ENCODE results near the gene MYO1H.
"Not testable (repeated sequence)": the region's sequence is repeated elsewhere in the genome, so short reads cannot be mapped to it uniquely, and the experiment has no call there.

MYO1H gene, protein sequence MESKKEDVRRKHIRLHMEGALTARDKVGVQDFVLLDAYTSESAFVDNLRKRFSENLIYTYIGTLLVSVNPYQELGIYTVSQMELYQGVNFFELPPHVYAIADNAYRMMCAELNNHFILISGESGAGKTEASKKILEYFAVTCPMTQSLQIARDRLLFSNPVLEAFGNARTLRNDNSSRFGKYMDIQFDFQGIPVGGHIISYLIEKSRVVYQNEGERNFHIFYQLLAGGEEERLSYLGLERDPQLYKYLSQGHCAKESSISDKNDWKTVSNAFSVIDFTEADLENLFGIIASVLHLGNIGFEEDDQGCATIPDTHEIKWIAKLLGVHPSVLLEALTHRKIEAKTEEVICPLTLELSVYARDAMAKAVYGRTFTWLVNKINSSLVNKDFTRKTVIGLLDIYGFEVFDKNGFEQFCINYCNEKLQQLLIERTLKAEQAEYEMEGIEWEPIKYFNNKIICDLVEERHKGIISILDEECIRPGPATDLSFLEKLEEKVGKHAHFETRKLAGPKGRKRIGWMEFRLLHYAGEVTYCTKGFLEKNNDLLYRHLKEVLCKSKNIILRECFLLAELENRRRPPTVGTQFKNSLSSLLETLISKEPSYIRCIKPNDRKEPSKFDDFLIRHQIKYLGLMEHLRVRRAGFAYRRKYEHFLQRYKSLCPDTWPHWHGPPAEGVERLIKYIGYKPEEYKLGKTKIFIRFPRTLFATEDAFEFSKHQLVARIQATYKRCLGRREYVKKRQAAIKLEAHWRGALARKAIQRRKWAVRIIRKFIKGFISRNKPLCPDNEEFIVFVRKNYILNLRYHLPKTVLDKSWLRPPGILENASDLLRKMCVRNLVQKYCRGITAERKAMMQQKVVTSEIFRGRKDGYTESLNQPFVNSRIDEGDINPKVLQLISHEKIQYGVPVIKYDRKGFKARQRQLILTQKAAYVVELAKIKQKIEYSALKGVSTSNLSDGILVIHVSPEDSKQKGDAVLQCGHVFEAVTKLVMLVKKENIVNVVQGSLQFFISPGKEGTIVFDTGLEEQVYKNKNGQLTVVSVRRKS

DNA sequence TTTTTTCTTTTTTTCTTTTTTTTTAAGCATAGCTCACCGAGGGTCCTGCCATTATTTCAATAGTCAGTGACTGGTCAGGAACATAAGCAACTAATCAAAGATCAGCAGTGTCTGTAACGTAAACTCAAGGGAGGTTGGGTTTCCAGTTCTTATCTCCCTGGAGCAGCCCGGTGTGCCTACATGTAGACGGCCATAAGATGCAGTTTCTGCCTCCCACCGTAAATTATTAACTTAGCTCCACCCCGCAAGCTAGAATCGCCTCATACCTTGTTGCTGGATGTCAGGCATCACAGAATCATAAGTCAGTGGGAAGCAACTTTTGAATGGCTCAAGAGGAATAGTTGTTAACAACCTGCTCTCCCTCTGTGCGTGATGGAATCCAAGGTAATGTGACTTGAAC, at the start of gene MYO1H:
MYO1H (plus strand) TSS at position 312 of the 400 bp plus-strand sequence; CDS start at position 373, 61 bp downstream.
- DNase-seq, result no peak

DNA sequence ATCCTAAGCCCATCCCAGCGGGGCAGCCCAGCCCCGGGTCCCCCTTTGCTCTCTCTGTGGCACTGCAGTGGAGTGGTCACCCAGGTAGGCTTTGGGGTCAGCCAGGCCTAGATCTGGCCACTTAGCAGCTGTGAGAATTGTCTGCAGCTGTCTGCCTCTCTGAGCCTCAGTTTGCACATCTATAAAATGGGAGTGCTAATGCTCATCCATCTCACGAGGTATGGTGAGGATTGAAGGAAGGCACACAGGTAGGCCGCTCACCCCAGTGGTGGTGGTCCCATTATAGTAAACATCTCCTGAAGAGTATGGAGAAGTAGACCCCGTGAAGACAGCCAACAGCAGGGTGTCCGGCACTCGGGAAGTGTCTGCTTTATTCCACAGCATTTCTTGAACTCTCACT, 47.9 kb upstream of the MYO1H start:
- no peak for DNase-seq

DNA sequence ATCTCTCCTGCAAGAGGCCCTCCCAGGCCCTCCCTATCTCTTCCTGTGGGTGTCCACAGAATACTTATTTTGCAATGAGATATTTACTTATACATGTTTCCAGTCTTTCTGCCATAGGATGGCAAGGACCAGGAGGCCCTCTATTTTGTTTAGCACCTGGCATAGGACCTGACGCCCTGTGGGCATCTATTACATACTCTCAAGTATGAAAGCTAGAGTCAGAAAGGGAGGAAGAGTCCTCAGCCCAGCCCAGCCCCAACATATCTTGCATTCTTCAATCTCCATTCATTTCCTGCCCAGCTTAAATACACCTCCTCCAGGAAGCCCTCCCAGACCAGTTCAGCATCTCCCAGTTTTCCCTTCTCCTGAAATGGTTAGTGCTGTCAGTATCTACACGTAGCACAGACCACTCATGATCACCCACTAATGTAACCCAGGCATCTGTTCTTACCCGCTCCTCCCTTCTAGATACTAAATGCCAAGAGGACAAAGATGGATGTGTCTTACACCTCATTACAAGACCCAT, 46.0 kb upstream of the MYO1H start:
- DNase-seq, result no peak

DNA sequence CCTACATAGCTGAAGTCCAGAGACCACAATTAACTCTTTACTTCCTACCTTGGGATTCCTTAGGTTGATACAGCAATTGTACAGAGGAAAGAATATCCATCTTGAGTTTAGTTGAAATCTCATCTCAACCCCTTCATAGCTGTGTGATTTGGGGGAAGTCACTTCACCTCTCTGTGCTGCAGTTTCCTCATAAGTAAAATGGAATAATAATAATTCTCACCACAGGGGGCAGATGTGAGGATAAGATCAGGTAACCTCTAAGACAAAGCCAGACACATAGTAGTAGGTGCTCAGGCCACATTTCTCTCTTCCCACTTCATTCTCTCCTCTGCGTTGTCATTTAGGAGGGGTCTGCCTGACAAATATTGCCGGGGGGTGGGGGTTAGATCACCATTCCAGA, 45.3 kb upstream of the MYO1H start:
- DNase-seq, result no peak

- no peak for DNase-seq
Observed at GRCh38 chr12:109302770-109303169, 44.9 kb upstream of the MYO1H start.

- DNase-seq, result no peak
Observed at GRCh38 chr12:109304485-109304884, 43.2 kb upstream of the MYO1H start.

DNA sequence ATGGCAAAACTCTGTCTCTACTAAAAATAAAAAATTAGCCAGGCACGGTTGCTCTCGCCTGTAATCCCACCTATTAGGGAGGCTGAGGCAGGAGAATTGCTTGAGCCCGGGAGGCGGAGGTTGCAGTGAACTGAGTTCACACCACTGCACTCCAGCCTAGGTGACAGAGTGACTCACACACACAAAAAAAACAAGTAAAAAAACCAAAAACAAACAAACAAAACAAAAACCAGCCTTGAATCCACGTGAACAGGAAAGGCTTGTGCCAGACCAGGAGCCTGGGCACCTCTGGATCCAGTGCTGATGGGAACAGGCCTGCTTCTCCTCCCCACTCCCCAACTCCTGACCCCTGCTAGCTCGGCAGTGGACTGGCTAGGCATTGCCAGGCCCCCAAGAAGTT, 42.2 kb upstream of the MYO1H start:
- DNase-seq, result no peak

DNA sequence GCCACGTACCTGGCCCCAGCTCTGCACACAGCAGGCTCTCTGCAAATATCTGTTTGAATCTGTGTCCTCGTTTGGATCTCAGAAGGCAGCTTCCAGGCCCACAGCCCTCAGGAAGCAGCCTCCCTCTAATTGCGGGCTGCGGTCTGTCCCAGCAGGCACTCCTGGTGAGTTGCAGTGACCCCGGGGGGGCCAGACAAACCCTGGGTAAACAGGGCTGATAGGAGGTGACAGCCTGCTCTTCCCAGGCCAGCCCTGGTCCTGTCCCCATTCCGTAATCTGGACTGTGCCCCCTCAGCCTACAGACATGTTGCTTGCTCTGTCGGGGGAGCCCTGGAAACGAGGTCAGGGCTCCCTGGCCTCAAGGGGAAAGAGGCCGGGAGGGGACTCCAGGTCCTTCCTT, 40.6 kb upstream of the MYO1H start:
- DNase-seq, result no peak

- DNase-seq, result no peak
Observed at GRCh38 chr12:109308534-109309380, 38.9 kb upstream of the MYO1H start, which contains the start of gene FOXN4. Gene FOXN4, minus strand, starts transcription at chr12:109309284. Its CDS starts 963 bp downstream, at chr12:109308321.

DNA sequence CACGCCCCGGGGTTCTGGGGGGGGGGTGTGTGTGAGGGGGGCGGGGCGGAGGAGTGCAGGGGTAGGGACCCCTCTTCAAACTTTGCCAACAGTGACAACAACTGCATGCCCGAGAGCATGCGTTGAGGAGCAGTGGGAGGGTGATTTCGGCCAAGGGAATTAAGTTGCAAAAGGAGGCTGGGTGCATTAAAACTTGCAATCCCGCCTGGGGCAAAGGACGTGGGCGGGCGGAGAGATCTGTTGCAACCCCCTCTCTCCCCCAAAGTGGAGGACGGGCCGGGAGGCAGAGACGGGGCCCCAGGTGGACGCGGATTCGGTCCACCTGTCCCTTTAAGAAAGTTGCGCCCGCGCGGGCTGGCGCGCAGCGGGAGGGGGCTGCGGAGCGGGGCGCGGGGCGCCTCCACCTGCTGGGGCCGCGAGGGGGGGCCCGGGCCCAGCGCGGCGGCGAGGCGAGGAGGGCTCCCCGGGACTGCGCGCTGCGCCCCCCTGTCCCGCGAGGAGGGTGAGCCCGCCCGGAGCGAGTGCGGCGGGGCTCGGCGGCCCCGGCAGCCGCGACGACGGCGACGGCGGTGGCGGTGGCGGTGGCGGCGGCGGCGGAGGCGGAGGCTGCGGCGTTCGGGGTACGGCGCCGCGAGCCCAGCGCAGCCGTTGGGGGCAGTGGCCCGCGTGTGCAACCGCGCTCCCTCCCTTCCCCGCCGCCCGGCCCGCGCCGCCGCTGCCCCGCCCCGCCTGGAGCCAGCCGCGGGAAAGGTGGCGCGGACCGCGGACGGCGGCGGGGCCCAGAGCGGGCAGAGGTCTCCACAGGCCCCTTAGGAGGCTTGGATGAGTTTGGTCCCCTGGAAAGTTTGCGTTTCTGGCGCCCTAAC, 38.1 kb upstream of the MYO1H start:
- DNase-seq, result no peak

DNA sequence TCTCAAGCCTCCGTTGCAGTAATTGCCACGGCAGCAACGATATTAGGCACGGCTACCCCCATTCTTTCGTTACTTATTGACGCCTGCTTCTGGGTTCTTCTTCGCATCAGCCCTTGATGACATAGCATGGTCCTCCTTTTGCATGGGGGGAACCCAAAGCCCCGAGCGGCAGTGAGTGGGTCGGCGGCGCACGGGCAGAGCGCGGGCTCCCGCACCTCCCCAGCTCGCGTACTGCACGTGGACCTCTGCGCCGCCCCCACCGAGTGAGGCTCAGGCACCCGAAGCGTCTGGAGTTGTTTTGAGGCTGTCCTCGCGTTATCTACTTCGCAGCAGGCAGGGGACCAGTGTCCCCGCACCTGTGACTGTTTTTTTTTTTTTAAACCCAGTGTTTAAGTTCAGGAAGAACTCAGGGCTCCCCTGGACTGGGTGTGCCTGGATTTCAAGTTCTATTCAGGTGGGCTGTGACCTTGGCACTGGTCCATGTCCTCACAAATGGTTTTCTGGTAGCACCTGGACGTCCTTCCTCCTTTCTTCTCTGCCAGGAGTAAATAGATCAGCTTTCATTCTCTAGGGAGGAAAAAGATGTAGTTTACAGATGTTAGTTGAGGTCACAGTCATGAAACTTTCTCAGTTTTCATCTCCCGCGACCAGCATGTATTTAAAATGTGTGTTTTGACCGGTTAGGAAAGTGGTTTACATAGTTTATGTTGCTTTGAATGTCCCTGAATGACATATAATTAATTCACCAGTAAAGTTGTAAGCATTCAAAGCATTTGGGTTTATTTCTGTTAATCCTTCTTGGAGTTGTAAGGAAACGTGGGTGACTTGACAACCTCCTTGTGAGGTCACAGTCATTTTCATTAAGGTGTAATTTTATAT, 37.2 kb upstream of the MYO1H start:
- no peak for DNase-seq

DNA sequence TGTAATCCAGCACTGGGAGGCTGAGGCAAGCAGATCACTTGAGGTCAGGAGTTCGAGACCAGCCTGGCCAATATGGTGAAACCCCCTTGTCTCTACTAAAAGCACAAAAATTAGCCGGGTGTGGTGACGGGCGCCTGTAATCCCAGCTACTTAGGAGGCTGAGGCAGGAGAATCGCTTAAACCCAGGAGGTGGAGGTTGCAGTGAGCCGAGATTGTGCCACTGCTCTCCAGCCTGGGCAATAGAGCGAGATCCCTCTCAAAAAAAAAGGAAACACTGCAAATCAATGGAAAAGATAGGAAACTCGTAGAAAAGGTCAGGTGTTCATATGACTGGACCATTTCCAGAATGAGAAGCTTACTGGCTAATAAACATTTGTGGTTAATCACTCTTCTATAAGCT, 26.4 kb upstream of the MYO1H start:
- DNase-seq, result not testable (repeated sequence)

- DNase-seq, result no peak
Observed at GRCh38 chr12:109329003-109329402, 18.7 kb upstream of the MYO1H start.

- no peak for DNase-seq
Observed at GRCh38 chr12:109329686-109330085, 18.0 kb upstream of the MYO1H start.

DNA sequence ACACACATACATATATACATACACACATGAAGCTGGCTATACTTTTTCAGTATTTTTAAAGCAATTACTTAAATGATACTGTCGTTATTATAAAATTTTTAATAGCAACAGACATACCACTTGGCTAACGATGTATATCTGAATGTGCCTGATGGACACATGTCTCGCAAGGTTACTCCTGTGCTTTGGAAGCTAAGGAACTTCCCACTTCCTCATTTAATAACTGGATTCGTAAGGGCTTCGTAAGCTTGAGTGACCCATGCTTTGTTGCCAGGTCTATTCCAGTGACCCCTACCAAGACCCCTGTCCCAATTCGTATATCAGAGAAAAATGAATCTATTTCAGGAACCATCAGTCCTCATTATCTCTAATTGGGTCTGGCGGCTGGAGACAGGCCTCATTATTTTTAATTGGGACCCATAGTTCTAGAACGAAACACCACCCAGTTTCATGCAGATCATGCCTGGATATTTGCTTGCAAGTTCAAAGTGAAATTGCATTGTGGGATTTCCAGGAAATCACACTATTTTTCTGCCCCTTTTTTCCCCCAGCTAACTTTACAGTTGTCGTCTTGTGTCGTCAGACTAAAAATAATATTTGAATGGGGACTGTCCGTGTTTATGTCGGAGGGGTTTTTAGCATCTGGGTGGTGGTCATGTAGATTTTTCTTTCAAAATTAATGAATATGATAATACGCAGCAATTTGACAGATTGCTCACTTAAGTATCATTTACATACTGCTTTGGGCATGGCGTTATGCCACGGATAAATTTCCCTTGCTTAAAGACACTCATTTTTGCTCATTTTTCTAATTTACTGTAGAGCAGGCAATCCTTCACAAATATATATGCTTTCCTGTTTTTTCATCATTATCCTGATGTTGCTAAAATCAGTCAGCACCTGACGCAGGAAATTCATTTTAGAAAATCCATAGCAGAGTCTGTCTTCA, 17.1 kb upstream of the MYO1H start:
- DNase-seq, result no peak

DNA sequence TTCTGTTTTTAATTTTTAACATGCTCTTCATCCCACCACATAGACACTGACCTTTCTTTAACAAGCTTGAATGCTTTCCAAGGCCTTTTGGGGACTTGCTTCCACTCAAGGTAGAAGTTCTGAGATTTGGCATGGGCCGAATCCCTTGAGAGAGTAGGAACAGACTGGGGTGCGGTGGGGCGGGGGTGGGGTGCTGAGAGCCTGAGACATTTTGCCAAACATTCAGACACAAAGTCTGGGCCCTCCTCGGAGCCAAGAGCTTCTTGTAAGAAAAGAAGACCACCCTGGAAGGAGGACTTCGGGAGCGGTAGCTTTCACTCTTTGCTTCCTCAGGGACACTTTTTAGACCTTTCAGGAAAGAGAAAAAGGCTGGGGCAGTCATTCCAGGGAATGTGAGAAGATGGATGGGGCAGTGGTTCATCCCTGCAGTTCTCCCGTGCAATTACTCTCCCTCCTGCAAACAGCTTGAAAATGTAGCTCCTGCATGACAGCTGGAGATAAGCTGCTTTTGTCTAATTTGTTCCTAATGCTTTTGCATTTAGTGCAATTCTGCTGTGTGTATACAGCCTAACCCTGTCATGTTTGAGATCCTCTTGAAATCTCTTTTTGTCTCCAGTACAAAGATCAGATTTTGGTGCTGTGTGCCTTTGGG, 16.3 kb upstream of the MYO1H start:
- no peak for DNase-seq

- DNase-seq, result no peak
Observed at GRCh38 chr12:109334887-109335286, 12.8 kb upstream of the MYO1H start.

- no peak for DNase-seq
Observed at GRCh38 chr12:109336593-109336992, 11.1 kb upstream of the MYO1H start.

DNA sequence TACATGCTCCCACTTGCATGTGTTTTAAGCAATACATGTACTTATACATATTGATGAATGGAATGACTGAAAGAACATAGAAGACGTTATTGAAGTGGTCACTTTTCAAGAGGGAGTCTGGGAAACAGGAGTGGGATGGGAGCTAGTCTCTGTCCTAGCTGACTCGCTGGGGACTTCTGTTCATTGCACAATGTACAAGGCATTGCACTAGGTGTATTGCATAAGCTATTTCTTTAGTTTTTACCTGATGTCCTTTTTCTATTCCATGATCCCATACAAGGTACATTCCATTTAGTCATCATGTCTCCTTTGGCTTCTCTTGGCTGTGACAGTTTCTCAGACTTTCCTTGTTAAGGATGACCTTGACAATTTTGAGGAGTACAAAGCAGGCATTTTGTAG, 4.0 kb upstream of the MYO1H start:
- DNase-seq, result no peak
